CD14-positive monocyte (primary cell): ENCODE data around the gene IL1R2. TPM values are rescaled to one million over a fixed set of nuclear protein-coding genes. Genes with fewer than 3 reads are reported as not detected.

Source experiments
- DNase-seq, 3 donors: peaks; one replicate each; pipeline ENCODE4 v3.0.0-alpha.2; 2011 to 2022
- H2AFZ ChIP-seq: 2 replicates; pipeline ENCODE4 v1.6.0; 2012; ENCODE audit warnings: mild to moderate bottlenecking, low read depth, low read length, inconsistent platforms; ENCODE audit not compliant: insufficient read depth, poor library complexity, severe bottlenecking
- H3K27ac ChIP-seq, 2 donors: 1 replicate in 1 of 2; 2 replicates in 1 of 2; pipeline ENCODE4 v1.5.1; 2012 to 2013; ENCODE audit warnings: low read length in 2 of 2, control low read depth in 1 of 2, inconsistent platforms in 1 of 2, low read depth in 1 of 2, mild to moderate bottlenecking in 1 of 2
- H3K27me3 ChIP-seq, 2 donors: one replicate each; pipeline versions ENCODE4 v1.6.0 to v1.6.1; 2011 to 2013; ENCODE audit warnings: low read length in 2 of 2; ENCODE audit not compliant: control insufficient read depth in 2 of 2, insufficient read depth in 2 of 2
- H3K36me3 ChIP-seq, 2 donors: replicated peaks in 1 of 2; 1 replicate in 1 of 2; 2 replicates in 1 of 2; pipeline versions ENCODE4 v1.5.1 to v1.6.1; 2012 to 2013; ENCODE audit warnings: low read length in 2 of 2, control low read depth in 1 of 2, inconsistent platforms in 1 of 2, mild to moderate bottlenecking in 1 of 2; ENCODE audit not compliant: insufficient read depth in 2 of 2, control insufficient read depth in 1 of 2
- H3K4me1 ChIP-seq, 2 donors: 1 replicate in 1 of 2; 2 replicates in 1 of 2; pipeline versions ENCODE4 v1.5.1 to v1.6.1; 2012 to 2013; ENCODE audit warnings: low read length in 2 of 2, control low read depth in 1 of 2, inconsistent platforms in 1 of 2, mild to moderate bottlenecking in 1 of 2, moderate library complexity in 1 of 2; ENCODE audit not compliant: insufficient read depth in 2 of 2, control insufficient read depth in 1 of 2
- H3K4me2 ChIP-seq: replicated peaks from 2 replicates; pipeline ENCODE3; 2012; ENCODE audit warnings: low read length, moderate library complexity, mild to moderate bottlenecking; ENCODE audit not compliant: poor library complexity, severe bottlenecking; ENCODE audit errors: extremely low read depth
- H3K4me3 ChIP-seq, 3 experiments: fragments of 200-600 bp in 1 of 3; sonication (generic) in 1 of 3; replicated peaks in 1 of 3; 1 replicate in 2 of 3; 2 replicates in 1 of 3; pipeline ENCODE4 v1.5.1; 2011 to 2013; ENCODE audit warnings: low read length in 3 of 3, mild to moderate bottlenecking in 3 of 3, control low read depth in 2 of 3, low read depth in 2 of 3, inconsistent platforms in 1 of 3, moderate library complexity in 1 of 3
- H3K79me2 ChIP-seq: 2 replicates; pipeline ENCODE4 v1.6.0; 2012; ENCODE audit warnings: mild to moderate bottlenecking, control low read depth, inconsistent platforms, low read length, moderate library complexity; ENCODE audit not compliant: insufficient read depth
- H3K9ac ChIP-seq: 2 replicates; pipeline ENCODE4 v1.6.0; 2017; ENCODE audit warnings: low read length, mild to moderate bottlenecking; ENCODE audit not compliant: insufficient read depth, poor library complexity, severe bottlenecking
- H3K9me3 ChIP-seq, 2 donors: replicated peaks in 1 of 2; 1 replicate in 1 of 2; 2 replicates in 1 of 2; pipeline versions ENCODE4 v1.5.1 to v1.6.1; 2012 to 2013; ENCODE audit warnings: low read length in 2 of 2, control low read depth in 1 of 2; ENCODE audit not compliant: control insufficient read depth in 1 of 2, insufficient read depth in 1 of 2
- H4K20me1 ChIP-seq: 2 replicates; pipeline ENCODE4 v1.6.0; 2012; ENCODE audit warnings: mild to moderate bottlenecking, low read length, control low read depth, moderate library complexity; ENCODE audit not compliant: insufficient read depth
- H3K27ac Mint-ChIP-seq, 7 donors: one replicate each; pipeline ENCODE4 v1.8.0; 2020; ENCODE audit warnings: mild to moderate bottlenecking in 7 of 7, mixed read lengths in 7 of 7, moderate library complexity in 6 of 7, inconsistent platforms in 2 of 7
- H3K27me3 Mint-ChIP-seq, 3 donors: one replicate each; pipeline ENCODE4 v1.8.0; 2021 to 2022; ENCODE audit warnings: low read depth in 3 of 3, mild to moderate bottlenecking in 3 of 3, mixed read lengths in 3 of 3, moderate library complexity in 3 of 3, inconsistent platforms in 1 of 3
- H3K36me3 Mint-ChIP-seq, 2 donors: one replicate each; pipeline ENCODE4 v1.8.0; 2020; ENCODE audit warnings: mixed read lengths in 2 of 2, inconsistent platforms in 1 of 2, mild to moderate bottlenecking in 1 of 2
- H3K4me1 Mint-ChIP-seq: one replicate; pipeline ENCODE4 v1.8.0; 2020; ENCODE audit warnings: mild to moderate bottlenecking, mixed read lengths
- H3K4me3 Mint-ChIP-seq, 2 donors: one replicate each; pipeline ENCODE4 v1.8.0; 2020; ENCODE audit warnings: mild to moderate bottlenecking in 2 of 2, mixed read lengths in 2 of 2, moderate library complexity in 1 of 2
- H3K9me3 Mint-ChIP-seq, 7 donors: one replicate each; pipeline ENCODE4 v1.8.0; 2020 to 2022; ENCODE audit warnings: mixed read lengths in 7 of 7, mild to moderate bottlenecking in 6 of 7, moderate library complexity in 6 of 7, inconsistent platforms in 2 of 7
- WGBS: methylation state at CpG from one replicate; pipeline ENCODE4 v1.1.5; 2013; ENCODE audit warnings: missing lambda C conversion rate; ENCODE audit not compliant: insufficient coverage; 5-methylcytosine and 5-hydroxymethylcytosine counted together
- intact Hi-C, 2 donors: fragments of 100-400 bp; cut with micrococcal nuclease; formaldehyde crosslinking; loops; one replicate each; pipeline versions ENCODE4 v1.15.0 to v1.15.1; 2023
- polyA plus RNA-seq, 3 donors: library from polyadenylated mRNA; depleted of rRNA in 1 of 3; unstranded in 2 of 3; stranded (reverse) in 1 of 3; fragments of 300-500 nt in 2 of 3; fragments of >200 nt in 1 of 3; fragmentation: Illumina TruSeq in 2 of 3; gene quantifications; 1 replicate in 2 of 3; 2 replicates in 1 of 3; pipeline ENCODE4 v1.2.3, GENCODE V29; 2012 to 2021
- TF ChIP-seq, protein P1 (sequence below): fragments of 200-600 bp; IDR thresholded peaks from one replicate; pipeline ENCODE4 v1.8.0; 2022; ENCODE audit warnings: antibody characterized with exemption, mild to moderate bottlenecking

The IL1R2 gene
- polyA plus RNA-seq, 3 donors = 5.9 to 12.0 (median 6.2) TPM

DNA sequence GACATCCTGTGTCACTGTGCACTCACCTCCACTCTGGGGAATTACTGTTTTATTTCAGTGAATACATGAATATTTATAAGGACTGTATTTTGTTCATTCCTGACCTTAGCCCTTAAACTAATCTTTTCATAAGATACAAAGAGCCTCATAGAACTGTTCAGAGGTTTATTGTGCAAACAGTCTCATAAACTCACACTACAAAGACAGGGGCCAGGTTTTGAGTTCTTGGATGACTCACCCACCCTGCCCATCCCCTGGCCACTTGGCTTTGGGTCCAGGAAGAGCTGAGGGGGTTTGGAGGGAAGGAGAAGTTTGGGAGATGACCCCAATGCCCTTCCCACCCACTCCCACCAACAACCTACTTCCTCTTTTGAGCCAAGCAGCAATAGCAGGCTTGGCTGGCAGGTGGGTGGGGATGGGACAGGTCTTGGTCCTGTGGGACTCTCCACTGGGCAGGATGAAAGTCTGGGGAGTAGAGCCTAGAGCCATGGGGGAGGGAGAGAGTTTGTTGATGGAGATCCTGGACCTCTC, 43.1 kb upstream of the IL1R2 start:
- peak in 2 of 3 donors; percentile 14 to 22 for DNase-seq
- TF ChIP-seq, protein P1, sequence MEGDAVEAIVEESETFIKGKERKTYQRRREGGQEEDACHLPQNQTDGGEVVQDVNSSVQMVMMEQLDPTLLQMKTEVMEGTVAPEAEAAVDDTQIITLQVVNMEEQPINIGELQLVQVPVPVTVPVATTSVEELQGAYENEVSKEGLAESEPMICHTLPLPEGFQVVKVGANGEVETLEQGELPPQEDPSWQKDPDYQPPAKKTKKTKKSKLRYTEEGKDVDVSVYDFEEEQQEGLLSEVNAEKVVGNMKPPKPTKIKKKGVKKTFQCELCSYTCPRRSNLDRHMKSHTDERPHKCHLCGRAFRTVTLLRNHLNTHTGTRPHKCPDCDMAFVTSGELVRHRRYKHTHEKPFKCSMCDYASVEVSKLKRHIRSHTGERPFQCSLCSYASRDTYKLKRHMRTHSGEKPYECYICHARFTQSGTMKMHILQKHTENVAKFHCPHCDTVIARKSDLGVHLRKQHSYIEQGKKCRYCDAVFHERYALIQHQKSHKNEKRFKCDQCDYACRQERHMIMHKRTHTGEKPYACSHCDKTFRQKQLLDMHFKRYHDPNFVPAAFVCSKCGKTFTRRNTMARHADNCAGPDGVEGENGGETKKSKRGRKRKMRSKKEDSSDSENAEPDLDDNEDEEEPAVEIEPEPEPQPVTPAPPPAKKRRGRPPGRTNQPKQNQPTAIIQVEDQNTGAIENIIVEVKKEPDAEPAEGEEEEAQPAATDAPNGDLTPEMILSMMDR = no peak
- Histone ChIP-seq H3K4me1 (peaks cover 9 to 19% of the 10 kb centered on the region in 2 donors), H3K9ac (no peak overlapping the region), H3K79me2 (no peaks in the 10 kb centered on the region), H2AFZ (no peak overlapping the region), H3K27me3 (no peaks in the 10 kb centered on the region), H3K4me2 (no peak overlapping the region), H3K27ac (no peak overlapping the region), H4K20me1 (no peaks in the 10 kb centered on the region), H3K9me3 (peaks cover 12 to 19% of the 10 kb centered on the region in 2 donors), H3K4me3 (no peak overlapping the region), H3K36me3 (no peaks in the 10 kb centered on the region)
- H3K4me1 Mint-ChIP-seq = peaks cover 27% of the 10 kb centered on the region
- H3K27ac Mint-ChIP-seq = peak overlapping the region in 2 of 7 donors; percentile 15 to 36
- peaks cover 3 to 4% of the 10 kb centered on the region in 2 donors for H3K36me3 Mint-ChIP-seq
- H3K9me3 Mint-ChIP-seq = peaks cover 7 to 19% (median 17%) of the 10 kb centered on the region in 7 donors
- intact Hi-C loops = loop anchor here in 1 of 2 donors (10.0 kb wide), 1 partner anchor 54 kb away; no protein-coding TSS in a partner anchor
- H3K27me3 Mint-ChIP-seq = peaks cover 0 to 5% (median 2%) of the 10 kb centered on the region in 3 donors
- H3K4me3 Mint-ChIP-seq = no peak overlapping the region

DNA sequence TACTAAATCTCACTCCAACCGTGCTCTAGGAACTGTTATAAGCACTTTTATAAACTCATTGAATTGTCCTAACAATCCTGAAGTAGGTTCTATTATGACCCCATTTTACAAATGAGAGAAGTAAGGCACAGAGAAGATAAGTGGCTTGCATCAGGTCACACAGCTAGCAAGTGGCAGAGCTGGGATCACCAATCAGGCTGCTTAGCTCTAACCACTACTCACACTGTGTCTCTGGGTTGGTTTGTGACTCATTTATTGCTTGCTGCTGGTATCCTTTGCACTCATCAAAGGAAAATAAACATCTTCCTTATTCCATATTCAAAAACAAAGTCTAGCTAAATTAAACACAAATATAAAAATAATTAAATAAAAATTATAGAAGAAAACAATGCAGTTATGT, 42.5 kb upstream of the IL1R2 start:
- no peaks in the 10 kb centered on the region for H3K36me3 ChIP-seq
- WGBS = no CpG with 5 or more reads among the region's 1 CpG

More for the DNA sequence above, 42.5 kb upstream of the IL1R2 start:
- Mint-ChIP-seq H3K4me3 (no peak overlapping the region), H3K27me3 (peaks cover 0 to 3% (median under 1%) of the 10 kb centered on the region in 3 donors), H3K4me1 (peaks cover 27% of the 10 kb centered on the region), H3K27ac (peak overlapping the region in 2 of 7 donors; percentile 15 to 36), H3K36me3 (peaks cover 3 to 4% of the 10 kb centered on the region in 2 donors), H3K9me3 (peaks cover 7 to 19% (median 17%) of the 10 kb centered on the region in 7 donors)
- TF ChIP-seq, protein P1 = no peak
- Histone ChIP-seq H3K27ac (no peak overlapping the region), H3K9ac (no peak overlapping the region), H3K4me2 (no peak overlapping the region), H3K27me3 (no peaks in the 10 kb centered on the region), H3K79me2 (no peaks in the 10 kb centered on the region), H3K9me3 (peaks cover 12 to 19% of the 10 kb centered on the region in 2 donors), H2AFZ (no peak overlapping the region), H4K20me1 (no peaks in the 10 kb centered on the region), H3K4me3 (no peak overlapping the region), H3K4me1 (peaks cover 9 to 19% of the 10 kb centered on the region in 2 donors)
- intact Hi-C loops = loop anchor here in 1 of 2 donors (10.0 kb wide), 1 partner anchor 55 kb away; no protein-coding TSS in a partner anchor
- DNase-seq = peak in 2 of 3 donors; percentile 46 to 56
